Naive thymus-derived CD4-positive, alpha-beta T cell (primary cell): ENCODE data around the gene SYT3. TPM values are rescaled to one million over a fixed set of nuclear protein-coding genes. Genes with fewer than 3 reads are reported as not detected.
A peak's percentile ranks its signal among the peaks of the same experiment; 100 is the strongest.

Experiments used
- ATAC-seq: fragments of 150-1000 bp; cut with Tn5 transposase; 2 replicates; pipeline ENCODE4 v1.10.0; 2021; ENCODE audit warnings: mild to moderate bottlenecking, moderate library complexity
- CTCF ChIA-PET: fragments of 350-600 bp; sonication (Branson Sonifier 250); formaldehyde crosslinking; loops from one replicate; lab custom pipeline; 2021; ENCODE audit warnings: antibody characterized with exemption; lab: Charles Lee
- POLR2A ChIA-PET: fragments of 350-600 bp; sonication (Branson Sonifier 250); formaldehyde crosslinking; loops from one replicate; lab custom pipeline; 2021; ENCODE audit warnings: antibody characterized with exemption, inconsistent platforms; lab: Charles Lee
- DNase-seq, 9 donors: peaks; one replicate each; pipeline versions ENCODE4 v3.0.0 to v3.0.0-alpha.2; 2020 to 2022; ENCODE audit warnings: mixed read lengths in 1 of 9
- H3K27ac ChIP-seq: one replicate; pipeline ENCODE4 v1.7.0; 2013; ENCODE audit warnings: mild to moderate bottlenecking, low read depth, low read length, moderate library complexity
- H3K27me3 ChIP-seq, 2 donors: one replicate each; pipeline ENCODE4 v1.7.0; 2013; ENCODE audit warnings: low read length in 2 of 2, mild to moderate bottlenecking in 2 of 2, moderate library complexity in 2 of 2; ENCODE audit not compliant: control insufficient read depth in 2 of 2, insufficient read depth in 2 of 2
- H3K36me3 ChIP-seq, 3 experiments: 1 replicate in 2 of 3; 2 replicates in 1 of 3; pipeline ENCODE4 v1.7.0; 2013; ENCODE audit warnings: low read length in 3 of 3, mild to moderate bottlenecking in 3 of 3, moderate library complexity in 1 of 3; ENCODE audit not compliant: insufficient read depth in 3 of 3, control insufficient read depth in 2 of 3
- H3K4me1 ChIP-seq, 2 donors: one replicate each; pipeline ENCODE4 v1.7.0; 2013; ENCODE audit warnings: low read length in 2 of 2, mild to moderate bottlenecking in 2 of 2, moderate library complexity in 1 of 2; ENCODE audit not compliant: control insufficient read depth in 2 of 2, insufficient read depth in 2 of 2
- H3K4me3 ChIP-seq: 2 replicates; pipeline ENCODE4 v1.7.0; 2013; ENCODE audit warnings: mild to moderate bottlenecking, low read length
- H3K9me3 ChIP-seq, 3 experiments: 1 replicate in 2 of 3; 2 replicates in 1 of 3; pipeline ENCODE4 v1.7.0; 2013; ENCODE audit warnings: low read length in 3 of 3; ENCODE audit not compliant: control insufficient read depth in 2 of 3
- H3K27ac Mint-ChIP-seq, 9 donors: one replicate each; pipeline ENCODE4 v1.8.0; 2020 to 2022; ENCODE audit warnings: mixed read lengths in 9 of 9, mild to moderate bottlenecking in 8 of 9, moderate library complexity in 5 of 9, inconsistent platforms in 2 of 9
- H3K27me3 Mint-ChIP-seq, 5 donors: one replicate each; pipeline ENCODE4 v1.8.0; 2021 to 2022; ENCODE audit warnings: mixed read lengths in 5 of 5, mild to moderate bottlenecking in 1 of 5
- H3K36me3 Mint-ChIP-seq, 5 donors: one replicate each; pipeline ENCODE4 v1.8.0; 2020 to 2022; ENCODE audit warnings: mixed read lengths in 5 of 5, mild to moderate bottlenecking in 3 of 5, inconsistent platforms in 1 of 5
- H3K4me1 Mint-ChIP-seq, 7 donors: one replicate each; pipeline ENCODE4 v1.8.0; 2020 to 2022; ENCODE audit warnings: mixed read lengths in 7 of 7, mild to moderate bottlenecking in 3 of 7, inconsistent platforms in 1 of 7
- H3K4me3 Mint-ChIP-seq, 10 donors: one replicate each; pipeline ENCODE4 v1.8.0; 2020 to 2022; ENCODE audit warnings: mild to moderate bottlenecking in 10 of 10, mixed read lengths in 10 of 10, moderate library complexity in 6 of 10, inconsistent platforms in 2 of 10
- H3K9me3 Mint-ChIP-seq, 11 donors: one replicate each; pipeline ENCODE4 v1.8.0; 2020 to 2022; ENCODE audit warnings: mixed read lengths in 11 of 11, mild to moderate bottlenecking in 4 of 11, inconsistent platforms in 1 of 11, moderate library complexity in 1 of 11
- intact Hi-C, 2 donors: fragments of 100-400 bp; cut with micrococcal nuclease; formaldehyde crosslinking; loops; one replicate each; pipeline ENCODE4 v1.15.1; 2023
- polyA plus RNA-seq, 2 donors: library from polyadenylated mRNA; unstranded; fragments of 300-500 nt; fragmentation: Illumina TruSeq; gene quantifications; one replicate each; pipeline ENCODE4 v1.2.3, GENCODE V29; 2021
- total RNA-seq, 6 experiments: library from RNA in 5 of 6; stranded (reverse) in 5 of 6; gene quantifications; 1 replicate in 5 of 6; 2 replicates in 1 of 6; pipeline ENCODE4 v1.2.3 and lab custom pipeline; 2021 to 2026

SYT3 gene
- total and polyA plus RNA-seq, 7 experiments from 2014 or later: 0.13 to 0.47 (median 0.15) TPM; not detected in 3

DNA sequence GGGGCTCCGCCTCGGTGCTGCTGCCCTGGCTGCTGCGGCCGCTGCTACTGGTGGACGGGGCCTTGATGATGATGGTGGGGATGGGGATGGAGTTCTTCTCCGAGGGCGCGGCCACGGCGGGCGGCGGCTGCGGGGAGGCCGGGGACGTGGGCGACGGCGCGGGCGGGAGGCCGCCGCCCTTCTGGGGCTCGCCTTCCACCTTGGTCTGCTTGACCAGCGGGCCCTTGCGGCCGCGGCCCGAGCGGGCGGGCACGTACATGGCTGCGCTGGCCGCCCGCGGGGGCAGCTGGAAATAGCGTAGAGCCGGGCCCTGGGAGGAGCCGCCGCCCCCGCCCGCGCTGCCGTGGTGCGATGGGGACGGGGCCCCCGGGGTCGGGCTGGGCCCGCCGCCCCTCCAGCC, 28.7 kb upstream of the SYT3 start:
- no peaks in the 10 kb centered on the region for H3K36me3 ChIP-seq
- CTCF ChIA-PET: no interaction called here
- H3K4me1 ChIP-seq: no peaks in the 10 kb centered on the region
- H3K4me3 ChIP-seq: no peak overlapping the region
- intact Hi-C loops: loop anchor here in 1 of 2 donors (2.0 kb wide), 1 partner anchor 114 kb away; no protein-coding TSS in a partner anchor
- ATAC-seq (no peak), DNase-seq (no peak)
- H3K9me3 ChIP-seq: no peaks in the 10 kb centered on the region
- Mint-ChIP-seq H3K36me3 (no peaks in the 10 kb centered on the region), H3K27me3 (peaks cover 47 to 65% (median 59%) of the 10 kb centered on the region in 5 donors), H3K9me3 (peaks cover 0 to 11% (median 0%) of the 10 kb centered on the region in 11 donors), H3K27ac (no peak overlapping the region), H3K4me3 (no peak overlapping the region), H3K4me1 (peaks cover 0 to 4% (median 0%) of the 10 kb centered on the region in 7 donors)
- POLR2A ChIA-PET: no interaction called here
- H3K27ac ChIP-seq: no peak overlapping the region
- no peaks in the 10 kb centered on the region for H3K27me3 ChIP-seq

GRCh38 chr19:50667759-50668231, 28.1 kb upstream of the SYT3 start:
- Mint-ChIP-seq H3K9me3 (peaks cover 0 to 11% (median 0%) of the 10 kb centered on the region in 11 donors), H3K27ac (no peak overlapping the region), H3K4me1 (peaks cover 0 to 4% (median 0%) of the 10 kb centered on the region in 7 donors), H3K4me3 (peak overlapping the region in 1 of 10 donors; percentile 26), H3K27me3 (peaks cover 47 to 65% (median 56%) of the 10 kb centered on the region in 5 donors), H3K36me3 (no peaks in the 10 kb centered on the region)
- no peaks in the 10 kb centered on the region for H3K27me3 ChIP-seq
- no peak for DNase-seq
- H3K27ac ChIP-seq: no peak overlapping the region
- intact Hi-C loops: loop anchor here in 1 of 2 donors (2.0 kb wide), 1 partner anchor 115 kb away; no protein-coding TSS in a partner anchor
- no peaks in the 10 kb centered on the region for H3K4me1 ChIP-seq
- no peak overlapping the region for H3K4me3 ChIP-seq
- CTCF ChIA-PET: no interaction called here
- POLR2A ChIA-PET: no interaction called here
- H3K36me3 ChIP-seq: no peaks in the 10 kb centered on the region
- no peak for ATAC-seq
- H3K9me3 ChIP-seq: no peaks in the 10 kb centered on the region

DNA sequence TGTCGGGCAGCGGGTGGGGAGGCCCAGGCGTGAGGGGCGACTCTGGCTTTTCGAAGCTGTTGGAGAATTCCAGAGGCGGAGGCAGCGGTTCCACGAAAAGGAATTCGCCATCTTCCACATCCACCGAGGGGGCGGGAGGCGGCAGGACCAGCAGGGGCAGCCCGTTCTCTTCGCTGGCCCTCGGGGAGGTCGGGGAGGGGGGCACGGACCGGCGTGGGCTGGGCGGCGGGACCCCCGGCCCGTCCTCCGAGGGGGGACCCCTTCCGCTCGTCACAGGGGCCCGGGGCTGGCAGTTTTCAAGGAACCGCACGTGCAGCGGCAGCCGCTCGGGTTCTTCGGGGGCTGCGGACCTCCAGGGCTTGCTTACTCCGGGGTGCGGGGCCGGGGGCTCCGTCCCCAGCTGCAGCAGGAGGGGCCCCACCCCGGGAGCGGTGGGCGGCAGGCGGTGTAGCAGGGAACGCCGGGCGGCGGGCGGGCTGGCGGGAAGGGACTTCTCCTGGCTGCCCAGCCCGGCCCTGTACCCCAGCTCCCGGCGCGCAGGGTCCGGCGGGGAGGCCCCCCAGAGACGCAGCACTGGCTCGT, 27.6 kb upstream of the SYT3 start:
- H3K4me1 Mint-ChIP-seq: peaks cover 0 to 4% (median 0%) of the 10 kb centered on the region in 7 donors
- H3K27ac Mint-ChIP-seq: no peak overlapping the region
- ATAC-seq (no peak), DNase-seq (no peak)
- Histone ChIP-seq H3K9me3 (no peaks in the 10 kb centered on the region), H3K4me1 (no peaks in the 10 kb centered on the region), H3K27me3 (no peaks in the 10 kb centered on the region), H3K4me3 (no peak overlapping the region), H3K27ac (no peak overlapping the region), H3K36me3 (no peaks in the 10 kb centered on the region)
- H3K4me3 Mint-ChIP-seq: peak overlapping the region in 1 of 10 donors; percentile 26
- peaks cover 48 to 66% (median 56%) of the 10 kb centered on the region in 5 donors for H3K27me3 Mint-ChIP-seq
- POLR2A ChIA-PET: no interaction called here
- H3K9me3 Mint-ChIP-seq: peaks cover 0 to 11% (median 0%) of the 10 kb centered on the region in 11 donors
- intact Hi-C loops: no loop called here
- H3K36me3 Mint-ChIP-seq: no peaks in the 10 kb centered on the region
- CTCF ChIA-PET: no interaction called here

GRCh38 chr19:50666346-50667176, 26.9 kb upstream of the SYT3 start:
- CTCF ChIA-PET: no interaction called here
- Histone ChIP-seq H3K27ac (no peak overlapping the region), H3K27me3 (no peaks in the 10 kb centered on the region), H3K4me3 (no peak overlapping the region), H3K9me3 (no peaks in the 10 kb centered on the region), H3K4me1 (no peaks in the 10 kb centered on the region), H3K36me3 (no peaks in the 10 kb centered on the region)
- POLR2A ChIA-PET: no interaction called here
- no peaks in the 10 kb centered on the region for H3K36me3 Mint-ChIP-seq
- intact Hi-C loops: no loop called here
- peaks cover 41 to 65% (median 53%) of the 10 kb centered on the region in 5 donors for H3K27me3 Mint-ChIP-seq
- peak overlapping the region in 1 of 10 donors; percentile 45 for H3K4me3 Mint-ChIP-seq
- peaks cover 0 to 4% (median 0%) of the 10 kb centered on the region in 7 donors for H3K4me1 Mint-ChIP-seq
- DNase-seq (no peak), ATAC-seq (no peak)
- H3K27ac Mint-ChIP-seq: no peak overlapping the region
- peaks cover 0 to 11% (median 0%) of the 10 kb centered on the region in 11 donors for H3K9me3 Mint-ChIP-seq

DNA sequence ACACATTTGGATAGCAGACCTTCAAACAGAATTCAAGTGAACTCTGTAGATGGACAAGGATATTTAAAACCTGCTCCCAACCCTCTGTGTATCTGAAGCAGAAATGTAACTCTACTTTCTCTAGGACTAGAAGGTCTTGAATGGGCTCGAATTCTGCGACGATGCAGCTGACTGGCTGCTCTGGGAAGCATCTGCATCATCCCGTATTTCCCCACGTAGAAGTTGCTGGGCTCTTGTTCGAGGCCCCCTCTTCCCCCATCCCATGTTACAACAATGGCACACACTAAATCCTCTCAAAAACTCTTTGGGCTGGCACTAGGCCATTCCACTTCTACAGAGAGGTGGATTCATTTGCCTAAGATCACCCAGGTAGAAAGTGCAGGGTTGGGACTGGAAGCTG, 24.5 kb upstream of the SYT3 start:
- no peaks in the 10 kb centered on the region for H3K27me3 ChIP-seq

DNA sequence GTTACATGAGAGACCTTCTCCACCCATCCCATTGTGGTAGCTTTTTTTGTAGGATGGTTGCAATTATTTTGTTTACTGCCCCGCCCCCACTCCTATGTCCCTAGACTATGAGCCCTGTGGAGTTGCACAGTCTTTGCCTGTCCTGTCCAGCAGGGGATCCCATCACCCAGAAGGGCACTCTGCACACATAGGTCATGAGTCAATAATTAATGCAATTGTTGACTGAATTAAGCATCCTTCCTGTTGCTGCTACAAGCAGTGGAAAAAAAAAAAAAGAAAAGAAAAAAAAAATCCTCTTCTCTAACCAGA, 23.8 kb upstream of the SYT3 start:
- Mint-ChIP-seq H3K4me3 (no peak overlapping the region), H3K4me1 (peaks cover 2 to 8% (median 4%) of the 10 kb centered on the region in 7 donors), H3K9me3 (peaks cover 0 to 20% (median 4%) of the 10 kb centered on the region in 11 donors), H3K27me3 (peaks cover 38 to 60% (median 42%) of the 10 kb centered on the region in 5 donors), H3K27ac (no peak overlapping the region), H3K36me3 (peaks cover 0 to 8% (median 1%) of the 10 kb centered on the region in 5 donors)
- Histone ChIP-seq H3K4me3 (no peak overlapping the region), H3K36me3 (no peaks in the 10 kb centered on the region), H3K27me3 (peaks cover 2 to 4% of the 10 kb centered on the region in 2 donors), H3K27ac (no peak overlapping the region), H3K9me3 (peaks cover 0 to 2% (median 0%) of the 10 kb centered on the region in 3 experiments), H3K4me1 (peaks cover under 1 to 7% of the 10 kb centered on the region in 2 donors)
- CTCF ChIA-PET: no interaction called here
- no peak for ATAC-seq
- POLR2A ChIA-PET: no interaction called here
- no peak for DNase-seq
- intact Hi-C loops: no loop called here

More for the DNA sequence above, 24.5 kb upstream of the SYT3 start:
- Mint-ChIP-seq H3K4me1 (peaks cover 0 to 5% (median 2%) of the 10 kb centered on the region in 7 donors), H3K27me3 (peaks cover 38 to 62% (median 45%) of the 10 kb centered on the region in 5 donors), H3K9me3 (peaks cover 0 to 17% (median 4%) of the 10 kb centered on the region in 11 donors), H3K4me3 (no peak overlapping the region), H3K36me3 (peaks cover 0 to 8% (median 0%) of the 10 kb centered on the region in 5 donors), H3K27ac (no peak overlapping the region)
- H3K27ac ChIP-seq: no peak overlapping the region
- no peak overlapping the region for H3K4me3 ChIP-seq
- no peak for DNase-seq
- H3K9me3 ChIP-seq: no peaks in the 10 kb centered on the region
- ChIA-PET POLR2A (no interaction called here), CTCF (no interaction called here)
- no peaks in the 10 kb centered on the region for H3K4me1 ChIP-seq
- intact Hi-C loops: no loop called here
- H3K36me3 ChIP-seq: no peaks in the 10 kb centered on the region
- no peak for ATAC-seq
